Skeletal muscle tissue (tissue), 5 donors: Measurements from ENCODE around the gene RBM4B. TPM values are rescaled to one million over a fixed set of nuclear protein-coding genes. Genes with fewer than 3 reads are reported as not detected.
A peak's percentile ranks its signal among the peaks of the same experiment; 100 is the strongest.

Experiments
- H3K27ac ChIP-seq: one replicate; pipeline ENCODE4 v1.7.0; 2013; ENCODE audit warnings: mild to moderate bottlenecking, low read depth, low read length, inconsistent platforms
- H3K27me3 ChIP-seq, 3 donors: one replicate each; pipeline ENCODE4 v1.7.0; 2013; ENCODE audit warnings: low read length in 3 of 3; ENCODE audit not compliant: control insufficient read depth in 3 of 3, insufficient read depth in 3 of 3
- H3K36me3 ChIP-seq, 3 donors: one replicate each; pipeline ENCODE4 v1.7.0; 2013; ENCODE audit warnings: low read length in 3 of 3; ENCODE audit not compliant: control insufficient read depth in 3 of 3, insufficient read depth in 3 of 3
- H3K4me1 ChIP-seq, 3 donors: one replicate each; pipeline ENCODE4 v1.7.0; 2013; ENCODE audit warnings: low read length in 3 of 3, mild to moderate bottlenecking in 3 of 3; ENCODE audit not compliant: control insufficient read depth in 3 of 3, insufficient read depth in 3 of 3
- H3K4me3 ChIP-seq, 3 donors: one replicate each; pipeline ENCODE4 v1.7.0; 2013; ENCODE audit warnings: low read length in 3 of 3
- H3K9ac ChIP-seq, 3 donors: one replicate each; pipeline ENCODE4 v1.7.0; 2013; ENCODE audit warnings: low read length in 3 of 3, mild to moderate bottlenecking in 3 of 3, moderate library complexity in 2 of 3, low read depth in 1 of 3
- H3K9me3 ChIP-seq, 3 donors: one replicate each; pipeline ENCODE4 v1.7.0; 2013; ENCODE audit warnings: low read length in 3 of 3; ENCODE audit not compliant: control insufficient read depth in 3 of 3
- small RNA-seq: library from RNA; depleted of rRNA; stranded (forward); fragments of <200 nt; gene quantifications from one replicate; pipeline ENCODE3, GENCODE V24; 2014
- total RNA-seq: library from RNA; depleted of rRNA; stranded (reverse); fragments of >200 nt; gene quantifications from one replicate; pipeline ENCODE4 v1.2.3, GENCODE V29; 2014
- donor health status: Osteomylitis.

Gene RBM4B
- total RNA-seq, 1 donor from 2014 or later, result 32.4 TPM

GRCh38 chr11:66617155-66617834 lies 60.4 kb downstream of the RBM4B start:
- peaks cover 30 to 43% (median 34%) of the 10 kb centered on the region in 3 donors for H3K4me1 ChIP-seq
- H3K4me3 ChIP-seq, result peak overlapping the region; percentile 96 to 100 (median 99)
- no peaks in the 10 kb centered on the region for H3K27me3 ChIP-seq
- peak overlapping the region; percentile 96 for H3K27ac ChIP-seq
- peak overlapping the region; percentile 99 for H3K9ac ChIP-seq
- H3K36me3 ChIP-seq, result peaks cover 0 to 4% (median 0%) of the 10 kb centered on the region in 3 donors
- H3K9me3 ChIP-seq, result no peaks in the 10 kb centered on the region

GRCh38 chr11:66616379-66617154 lies 61.1 kb downstream of the RBM4B start, which contains the start of gene RBM14:
TSS of gene RBM14 (plus strand) at chr11:66616630. CDS start at chr11:66616721, 91 bp downstream.
- H3K4me1 ChIP-seq, result peaks cover 28 to 39% (median 28%) of the 10 kb centered on the region in 3 donors

More at GRCh38 chr11:66616379-66617154, 61.1 kb downstream of the RBM4B start, which contains the start of gene RBM14:
- Histone ChIP-seq H3K9ac (peak within 1 kb of the TSS; percentile 99), H3K9me3 (no peaks in the 10 kb centered on the region), H3K4me3 (peak within 1 kb of the TSS; percentile 96 to 100 (median 99)), H3K27me3 (no peaks in the 10 kb centered on the region), H3K27ac (peak within 1 kb of the TSS; percentile 96), H3K36me3 (peaks cover 0 to 2% (median 0%) of the 10 kb centered on the region in 3 donors)

Small RNA genes within 50 kb of the gene (small RNA-seq; reads per million reads assigned to genes)
- gene RN7SL12P (not detected), gene RNU4-39P (not detected)

Other genes with a start within 250 kb of the RBM4B start
- gene MRPL11, start 239.0 kb downstream of the RBM4B start, total RNA-seq, result 27.1 TPM
- 9.4 TPM for gene PELI3, start 211.0 kb downstream of the RBM4B start, total RNA-seq
- gene DPP3, start 197.5 kb downstream of the RBM4B start, total RNA-seq, result 26.1 TPM
- gene BBS1, start 167.3 kb downstream of the RBM4B start, total RNA-seq, result 14.6 TPM
- 3.7 TPM for gene ZDHHC24, start 131.8 kb downstream of the RBM4B start, total RNA-seq
- 156 TPM for gene ACTN3, start 131.0 kb downstream of the RBM4B start, total RNA-seq
- 27.1 TPM for gene CTSF, start 109.3 kb downstream of the RBM4B start, total RNA-seq
- gene CCDC87, start 84.8 kb downstream of the RBM4B start, total RNA-seq, result not detected
- gene CCS, start 84.7 kb downstream of the RBM4B start, total RNA-seq, result 27.7 TPM
- 23.5 TPM for gene RBM14, start 61.3 kb downstream of the RBM4B start, total RNA-seq
- 98.6 TPM for gene RBM4, start 39.2 kb downstream of the RBM4B start, total RNA-seq
- gene SPTBN2, start 51.3 kb upstream of the RBM4B start, total RNA-seq, result 11.5 TPM
- 14.1 TPM for gene RCE1, start 165.6 kb upstream of the RBM4B start, total RNA-seq
- gene LRFN4, start 179.2 kb upstream of the RBM4B start, total RNA-seq, result 12.0 TPM